Activated gamma-delta T cell (primary cell): ENCODE results near the gene DHRS13.
"Not testable (repeated sequence)": the region's sequence is repeated elsewhere in the genome, so short reads cannot be mapped to it uniquely, and the experiment has no call there.

Experiments used
- DNase-seq: peaks from one replicate; lab custom pipeline; 2025; lab: John Stamatoyannopoulos, UW

The DHRS13 gene

DNA sequence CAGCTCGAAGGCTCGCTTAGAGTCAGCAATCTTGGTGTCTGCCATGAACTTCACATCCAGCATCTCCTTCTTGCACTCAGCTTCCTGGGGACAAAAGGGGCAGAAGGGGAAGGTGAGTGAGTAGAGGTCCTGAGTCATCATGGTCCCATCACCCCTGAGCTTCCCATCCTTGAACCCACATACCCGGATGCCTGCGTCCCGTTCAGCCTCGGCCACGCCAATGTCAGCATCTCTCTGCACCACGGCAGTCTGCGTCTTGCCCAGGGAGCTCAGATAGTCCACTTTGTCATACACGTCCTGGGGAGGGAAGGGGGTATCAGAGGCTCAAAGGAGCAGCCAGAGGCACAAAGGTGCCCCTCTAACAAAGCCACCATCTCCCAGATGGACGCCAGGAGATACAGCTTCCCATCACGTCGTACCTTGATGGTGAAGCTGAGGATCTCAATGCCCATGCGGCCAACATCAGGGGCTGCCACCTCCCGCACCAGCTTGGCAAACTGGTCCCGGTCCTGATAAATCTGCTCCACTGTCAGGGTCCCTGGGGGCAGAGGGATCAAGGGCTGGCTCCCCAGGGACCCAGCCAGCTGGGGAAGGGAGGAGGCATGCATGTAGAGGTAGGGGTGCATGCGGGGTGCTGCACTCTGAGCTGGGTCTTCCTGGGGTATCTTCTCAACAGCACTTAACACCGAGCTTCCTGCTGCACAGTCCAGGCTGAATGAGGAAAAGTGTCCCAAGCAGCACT, 20.6 kb downstream of the DHRS13 start:
- DNase-seq: no peak

- no peak for DNase-seq
Observed at GRCh38 chr17:28881533-28882056, 21.3 kb downstream of the DHRS13 start.

- no peak for DNase-seq
Observed at GRCh38 chr17:28880572-28880945, 22.3 kb downstream of the DHRS13 start.

GRCh38 chr17:28879886-28880571, 22.9 kb downstream of the DHRS13 start:
- DNase-seq: no peak

GRCh38 chr17:28878981-28879380, 23.9 kb downstream of the DHRS13 start:
- DNase-seq: no peak

DNA sequence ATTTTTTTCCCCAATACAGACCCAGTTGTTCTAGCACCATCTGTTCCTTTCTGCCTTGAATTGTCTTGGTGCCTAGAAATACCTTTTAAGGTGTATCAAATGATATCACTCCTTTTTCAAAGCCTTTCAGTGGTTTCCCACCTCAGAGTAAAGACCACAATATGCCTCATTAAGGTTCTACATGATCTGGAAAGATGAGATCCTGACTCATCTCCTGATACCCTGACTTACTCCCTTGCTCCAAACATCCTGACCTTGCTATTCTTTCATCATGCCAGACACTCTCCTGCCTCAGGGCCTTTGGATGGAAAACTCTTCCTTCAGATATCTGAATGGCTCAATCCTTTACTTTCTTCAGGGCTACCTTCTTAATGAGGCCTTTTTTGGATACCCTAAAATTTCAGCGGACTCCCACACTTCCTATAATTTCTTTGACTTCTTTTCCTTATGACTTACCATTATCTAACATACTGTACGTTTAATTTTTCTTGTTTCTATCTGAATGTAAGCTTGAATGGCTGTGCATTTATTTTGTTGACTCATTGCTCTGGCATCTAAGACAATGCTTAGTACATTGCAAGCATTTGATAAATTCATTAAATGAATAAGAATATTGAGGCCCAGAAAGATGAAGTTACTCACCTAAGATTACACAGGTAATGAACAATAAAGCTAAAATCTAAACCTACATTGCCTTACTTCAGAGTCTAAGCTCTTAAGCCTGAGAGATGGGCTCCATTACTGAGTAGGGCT, 24.5 kb downstream of the DHRS13 start:
- DNase-seq: no peak

- not testable (repeated sequence) for DNase-seq
Observed at GRCh38 chr17:28877150-28877711, 25.6 kb downstream of the DHRS13 start.

GRCh38 chr17:28875848-28876550, 26.9 kb downstream of the DHRS13 start:
- no peak for DNase-seq

- no peak for DNase-seq
Observed at GRCh38 chr17:28874750-28875149, 28.1 kb downstream of the DHRS13 start.

- DNase-seq: no peak
Observed at GRCh38 chr17:28873839-28874238, 29.0 kb downstream of the DHRS13 start.

DNA sequence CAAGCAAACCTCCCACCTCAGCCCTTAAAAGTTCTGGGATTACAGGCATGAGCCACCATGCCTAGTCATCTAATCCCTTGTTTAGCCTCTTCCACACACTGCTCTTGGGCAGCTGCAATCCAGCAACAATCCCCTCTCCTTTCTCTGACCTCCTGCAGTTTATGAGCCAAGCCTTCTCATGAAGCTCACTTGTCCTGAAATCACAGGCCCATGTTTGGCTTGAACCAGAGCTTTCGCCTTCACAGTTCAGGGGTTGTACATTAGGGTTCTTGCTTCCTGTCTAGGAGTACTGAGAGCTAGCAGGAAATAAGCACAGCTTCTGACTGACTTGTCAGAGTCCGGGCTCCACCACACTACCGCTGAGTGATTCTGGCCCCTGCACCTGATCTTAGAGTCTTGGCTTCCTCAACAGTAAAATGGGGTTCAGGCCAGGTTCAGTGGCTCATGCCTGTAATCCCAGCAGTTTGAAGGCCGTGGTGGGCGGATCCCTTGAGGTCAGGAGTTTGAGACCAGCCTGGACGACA, 31.8 kb downstream of the DHRS13 start:
- no peak for DNase-seq

DNA sequence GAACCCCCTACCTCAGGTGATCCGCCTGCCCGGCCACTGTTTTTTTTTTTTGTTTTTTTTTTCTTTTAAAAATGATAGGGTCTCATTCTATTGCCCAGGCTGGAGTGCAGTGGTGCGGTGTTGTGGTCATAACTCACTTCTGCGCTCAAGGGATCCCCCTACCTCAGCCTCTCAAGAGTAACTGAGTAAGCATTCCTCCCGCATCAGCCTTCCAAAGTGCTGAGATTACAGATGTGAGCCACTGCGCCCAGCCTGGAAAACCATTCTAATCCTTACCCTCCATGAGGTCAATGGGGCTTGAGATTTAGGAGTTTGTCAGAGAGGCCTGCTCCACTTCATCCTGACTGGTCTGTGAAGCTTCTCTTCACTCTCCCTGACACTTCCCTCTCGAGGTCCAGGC, 35.6 kb downstream of the DHRS13 start:
- no peak for DNase-seq

DNA sequence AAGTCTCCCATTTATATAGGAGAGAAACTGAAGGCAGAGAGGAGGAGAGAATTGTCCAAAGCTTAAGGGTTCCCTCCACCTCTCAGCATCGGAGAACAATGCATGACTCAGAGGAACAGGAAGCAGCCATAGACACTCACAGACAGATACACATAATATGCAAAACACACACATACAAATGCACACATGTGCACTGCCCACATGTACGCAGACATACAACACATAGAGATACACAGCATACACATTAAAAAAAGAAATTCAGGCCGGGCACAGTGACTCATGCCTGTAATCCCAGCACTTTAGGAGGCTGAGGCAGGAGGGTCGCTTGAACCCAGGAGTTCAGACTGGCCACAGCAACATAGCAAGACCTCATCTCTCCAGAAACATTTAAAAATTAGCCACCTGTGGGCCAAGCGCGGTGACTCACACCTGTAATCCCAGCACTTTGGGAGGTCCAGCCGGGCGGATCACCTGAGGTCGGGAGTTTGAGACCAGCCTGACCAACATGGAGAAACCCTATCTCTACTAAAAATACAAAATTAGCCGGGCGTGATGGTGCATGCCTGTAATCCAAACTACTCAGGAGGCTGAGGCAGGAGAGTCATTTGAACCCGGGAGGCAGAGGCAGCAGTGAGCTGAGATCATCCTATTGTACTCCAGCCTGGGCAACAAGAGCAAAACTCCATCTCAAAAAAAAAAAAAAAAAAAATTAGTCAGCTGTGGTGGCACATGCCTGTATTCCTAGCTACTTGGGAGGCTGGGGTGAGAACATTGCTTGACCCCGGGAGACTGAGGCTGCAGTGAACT, 36.7 kb downstream of the DHRS13 start:
- DNase-seq: no peak

GRCh38 chr17:28864991-28865849, 37.7 kb downstream of the DHRS13 start:
- DNase-seq: no peak

- no peak for DNase-seq
Observed at GRCh38 chr17:28863953-28864352, 38.9 kb downstream of the DHRS13 start.

- no peak for DNase-seq
Observed at GRCh38 chr17:28862561-28862960, 40.3 kb downstream of the DHRS13 start.

- DNase-seq: no peak
Observed at GRCh38 chr17:28861393-28862203, 41.3 kb downstream of the DHRS13 start.

GRCh38 chr17:28860363-28860808, 42.5 kb downstream of the DHRS13 start:
- DNase-seq: no peak
